ENCODE measurements around the gene HARBI1. TPM values are rescaled to one million over a fixed set of nuclear protein-coding genes. Genes with fewer than 3 reads are reported as not detected.
A peak's percentile ranks its signal among the peaks of the same experiment; 100 is the strongest.

HARBI1 gene
- total and polyA plus RNA-seq, 9 of the 15 experiments (the other 6 are each of a cell fraction or from before 2014, with no cell fraction given), result 3.5 to 8.4 (median 5.5) TPM

DNA sequence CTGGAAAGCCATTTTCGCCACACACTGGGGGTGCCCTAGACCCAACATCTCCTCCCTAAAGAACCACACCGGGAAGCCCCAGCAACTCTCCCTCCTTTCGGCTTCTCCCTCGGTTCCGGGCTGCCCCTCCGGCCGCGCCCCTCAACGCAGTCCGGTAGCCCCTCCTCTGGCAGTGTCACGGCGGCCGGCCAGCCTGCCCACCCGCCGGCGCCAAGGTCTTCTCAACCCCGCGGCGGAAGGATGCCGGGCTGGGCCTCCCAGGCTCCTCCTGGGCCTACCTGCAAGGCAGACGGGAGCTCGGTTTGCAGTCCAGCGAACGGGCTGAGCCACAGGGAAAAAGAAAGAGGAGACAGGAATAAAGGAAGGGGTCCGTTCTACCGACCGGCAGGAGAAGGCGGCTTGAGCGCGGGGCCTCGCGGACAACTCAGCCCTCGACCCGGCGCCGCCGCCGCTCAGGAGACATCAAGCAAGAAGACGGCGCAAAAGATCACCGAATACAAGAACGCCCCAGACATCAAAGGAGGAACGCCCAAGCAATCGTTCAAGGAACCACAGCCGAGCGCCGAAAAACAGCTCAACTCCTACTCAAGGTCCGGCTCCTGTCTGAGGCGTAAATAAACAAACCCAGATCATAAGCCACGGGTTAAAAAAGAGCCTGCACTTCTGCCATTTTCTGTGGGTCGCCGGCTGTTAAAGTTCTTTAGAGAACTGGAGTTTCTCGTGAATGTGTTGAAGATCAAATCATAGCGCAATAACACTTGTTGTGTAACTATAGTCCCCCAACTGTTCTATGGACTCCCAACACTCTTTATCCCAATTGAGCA is 23.3 kb downstream of the HARBI1 start, which contains the start of gene AMBRA1 (continued):
- TF ChIP-seq CREM (IDR thresholded peaks at IDR 0.05; ENCODE audit: low read depth), result peak; percentile 86
- TF ChIP-seq TGIF2 (CRISPR knock-in tag; IDR thresholded peaks at IDR 0.05), result no peak
- peak; percentile 13 for TF ChIP-seq BRD9 (IDR thresholded peaks at IDR 0.05; ENCODE audit: low read depth, partially characterized antibody)
- 0 out of 2 replicates have a peak, but pooled peaks have one; percentile 68 for TF ChIP-seq ZBED1 (IDR thresholded peaks at IDR 0.05)
- peak; percentile 77 for TF ChIP-seq DIDO1 (tag; IDR thresholded peaks at IDR 0.05; ENCODE audit: low read depth)
- no peak for TF ChIP-seq DNMT1 (IDR thresholded peaks at IDR 0.05)
- no peak for TF ChIP-seq COPS2 (conservative IDR thresholded peaks at IDR 0.05)
- TF ChIP-seq E2F3 (CRISPR knock-in tag; IDR thresholded peaks at IDR 0.05), result no peak
- TF ChIP-seq ZC3H11A (IDR thresholded peaks at IDR 0.05; ENCODE audit: low read depth, low read length), result 0 out of 2 replicates have a peak, but pooled peaks have one; percentile 65
- peak; percentile 49; the same call in 1 of the 2 replicates for TF ChIP-seq SP1 (CRISPR knock-in tag; IDR thresholded peaks at IDR 0.05)
- peak; percentile 85 for TF ChIP-seq RBM39 (optimal IDR thresholded peaks at IDR 0.05; ENCODE audit: low read depth, low read length)
- peak; percentile 74 for TF ChIP-seq RAD51 (IDR thresholded peaks at IDR 0.05; ENCODE audit: borderline replicate concordance, low read depth)
- TF ChIP-seq KLF6 (CRISPR knock-in tag; IDR thresholded peaks at IDR 0.05; ENCODE audit: borderline replicate concordance), result peak; percentile 40; the same call in 1 of the 2 replicates
- peak; percentile 44; the same call in 1 of the 2 replicates for TF ChIP-seq PTTG1 (tag; IDR thresholded peaks at IDR 0.05; ENCODE audit: low read depth)
- TF ChIP-seq, protein P1, sequence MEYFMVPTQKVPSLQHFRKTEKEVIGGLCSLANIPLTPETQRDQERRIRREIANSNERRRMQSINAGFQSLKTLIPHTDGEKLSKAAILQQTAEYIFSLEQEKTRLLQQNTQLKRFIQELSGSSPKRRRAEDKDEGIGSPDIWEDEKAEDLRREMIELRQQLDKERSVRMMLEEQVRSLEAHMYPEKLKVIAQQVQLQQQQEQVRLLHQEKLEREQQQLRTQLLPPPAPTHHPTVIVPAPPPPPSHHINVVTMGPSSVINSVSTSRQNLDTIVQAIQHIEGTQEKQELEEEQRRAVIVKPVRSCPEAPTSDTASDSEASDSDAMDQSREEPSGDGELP (CRISPR knock-in tag; IDR thresholded peaks at IDR 0.05; ENCODE audit: borderline replicate concordance), result peak; percentile 72; the same call in 1 of the 2 replicates
- no peak for TF ChIP-seq KDM1A (IDR thresholded peaks at IDR 0.05)
- TF ChIP-seq JUND (IDR thresholded peaks at IDR 0.05; ENCODE audit: borderline replicate concordance, low read depth, low read length), result peak; percentile 85
- TF ChIP-seq JUND (tag; IDR thresholded peaks at IDR 0.05; ENCODE audit: borderline replicate concordance, low read depth, low read length), result no peak; the same call in 2 of the 3 replicates
- TF ChIP-seq, protein P2, sequence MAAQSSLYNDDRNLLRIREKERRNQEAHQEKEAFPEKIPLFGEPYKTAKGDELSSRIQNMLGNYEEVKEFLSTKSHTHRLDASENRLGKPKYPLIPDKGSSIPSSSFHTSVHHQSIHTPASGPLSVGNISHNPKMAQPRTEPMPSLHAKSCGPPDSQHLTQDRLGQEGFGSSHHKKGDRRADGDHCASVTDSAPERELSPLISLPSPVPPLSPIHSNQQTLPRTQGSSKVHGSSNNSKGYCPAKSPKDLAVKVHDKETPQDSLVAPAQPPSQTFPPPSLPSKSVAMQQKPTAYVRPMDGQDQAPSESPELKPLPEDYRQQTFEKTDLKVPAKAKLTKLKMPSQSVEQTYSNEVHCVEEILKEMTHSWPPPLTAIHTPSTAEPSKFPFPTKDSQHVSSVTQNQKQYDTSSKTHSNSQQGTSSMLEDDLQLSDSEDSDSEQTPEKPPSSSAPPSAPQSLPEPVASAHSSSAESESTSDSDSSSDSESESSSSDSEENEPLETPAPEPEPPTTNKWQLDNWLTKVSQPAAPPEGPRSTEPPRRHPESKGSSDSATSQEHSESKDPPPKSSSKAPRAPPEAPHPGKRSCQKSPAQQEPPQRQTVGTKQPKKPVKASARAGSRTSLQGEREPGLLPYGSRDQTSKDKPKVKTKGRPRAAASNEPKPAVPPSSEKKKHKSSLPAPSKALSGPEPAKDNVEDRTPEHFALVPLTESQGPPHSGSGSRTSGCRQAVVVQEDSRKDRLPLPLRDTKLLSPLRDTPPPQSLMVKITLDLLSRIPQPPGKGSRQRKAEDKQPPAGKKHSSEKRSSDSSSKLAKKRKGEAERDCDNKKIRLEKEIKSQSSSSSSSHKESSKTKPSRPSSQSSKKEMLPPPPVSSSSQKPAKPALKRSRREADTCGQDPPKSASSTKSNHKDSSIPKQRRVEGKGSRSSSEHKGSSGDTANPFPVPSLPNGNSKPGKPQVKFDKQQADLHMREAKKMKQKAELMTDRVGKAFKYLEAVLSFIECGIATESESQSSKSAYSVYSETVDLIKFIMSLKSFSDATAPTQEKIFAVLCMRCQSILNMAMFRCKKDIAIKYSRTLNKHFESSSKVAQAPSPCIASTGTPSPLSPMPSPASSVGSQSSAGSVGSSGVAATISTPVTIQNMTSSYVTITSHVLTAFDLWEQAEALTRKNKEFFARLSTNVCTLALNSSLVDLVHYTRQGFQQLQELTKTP (IDR thresholded peaks at IDR 0.05; ENCODE audit: low read depth in 1 of 2, partially characterized antibody in 2 of 2), result peak in 1 of 2 experiments; percentile 69
- no peak for TF ChIP-seq SLC30A9 (CRISPR knock-in tag; IDR thresholded peaks at IDR 0.05)
- peak in 2 of 3 experiments; percentile 87 to 90 for TF ChIP-seq YY1 (IDR thresholded peaks at IDR 0.05; ENCODE audit: borderline replicate concordance in 1 of 3, control insufficient read depth in 1 of 3, extremely low read depth in 1 of 3, insufficient read depth in 3 of 3, insufficient read length in 1 of 3, insufficient replicate concordance in 2 of 3, low read depth in 1 of 3, low read length in 2 of 3)
- no peak for TF ChIP-seq CEBPG (CRISPR knock-in tag; IDR thresholded peaks at IDR 0.05)
- peak in 1 of 2 experiments; percentile 64; a peak in 2 of 4 replicates for TF ChIP-seq CEBPG (tag; conservative IDR thresholded peaks at IDR 0.05 in 1 of 2, IDR thresholded peaks at IDR 0.05 in 1 of 2)
- no peak for TF ChIP-seq STAT5A (IDR thresholded peaks at IDR 0.05; ENCODE audit: borderline replicate concordance, low read length)

All from K562 (cell line).